RWPE2 (cell line): ENCODE data around the gene PDXP.

ENCODE experiments used
- ATAC-seq: fragments of 200-7000 bp; cut with Tn5 transposase; 3 replicates; pipeline ENCODE4 v1.9.1; 2021; ENCODE audit warnings: low read depth
- DNase-seq: peaks from one replicate; pipeline ENCODE4 v3.0.0-alpha.2; 2020; ENCODE audit warnings: low spot score
- H3K27ac ChIP-seq: fragments of 450-650 bp; 2 replicates; pipeline ENCODE4 v1.5.1; 2017; ENCODE audit warnings: mild to moderate bottlenecking; ENCODE audit not compliant: poor library complexity, severe bottlenecking
- H3K27me3 ChIP-seq: fragments of 250-450 bp; sonication (Bioruptor Pico); 2 replicates; pipeline ENCODE4 v1.5.1; 2021; ENCODE audit warnings: mild to moderate bottlenecking, moderate library complexity; ENCODE audit not compliant: insufficient read depth, poor library complexity, severe bottlenecking
- H3K36me3 ChIP-seq: fragments of 250-450 bp; sonication (Bioruptor Pico); 2 replicates; pipeline ENCODE4 v1.5.1; 2020; ENCODE audit warnings: low read depth, mild to moderate bottlenecking, moderate library complexity
- H3K4me1 ChIP-seq: fragments of 250-450 bp; sonication (Bioruptor Pico); 2 replicates; pipeline ENCODE4 v1.5.1; 2021; ENCODE audit warnings: mild to moderate bottlenecking, moderate library complexity; ENCODE audit not compliant: insufficient read depth, poor library complexity, severe bottlenecking
- H3K4me3 ChIP-seq: fragments of 250-450 bp; sonication (Bioruptor Pico); 2 replicates; pipeline ENCODE4 v1.5.1; 2021; ENCODE audit warnings: mild to moderate bottlenecking, moderate library complexity; ENCODE audit not compliant: severe bottlenecking
- H3K9me3 ChIP-seq: fragments of 250-450 bp; sonication (Bioruptor Pico); 2 replicates; pipeline ENCODE4 v1.5.1; 2021; ENCODE audit warnings: mild to moderate bottlenecking, moderate library complexity; ENCODE audit not compliant: severe bottlenecking
- CTCF ChIP-seq: fragments of 450-650 bp; IDR thresholded peaks from one replicate; pipeline ENCODE4 v1.5.1; 2017; ENCODE audit warnings: mild to moderate bottlenecking, moderate library complexity; ENCODE audit not compliant: poor library complexity, severe bottlenecking

Gene PDXP

GRCh38 chr22:37635157-37635556 lies 23.4 kb upstream of the PDXP start:
- no peaks in the 10 kb centered on the region for H3K27me3 ChIP-seq
- H3K36me3 ChIP-seq, result no peaks in the 10 kb centered on the region
- TF ChIP-seq CTCF, result no peak
- H3K9me3 ChIP-seq, result no peaks in the 10 kb centered on the region
- ATAC-seq, result no peak
- no peak overlapping the region for H3K27ac ChIP-seq
- peaks cover 2% of the 10 kb centered on the region for H3K4me1 ChIP-seq
- DNase-seq, result no peak
- no peak overlapping the region for H3K4me3 ChIP-seq

GRCh38 chr22:37636186-37636948 lies 22.2 kb upstream of the PDXP start:
- H3K9me3 ChIP-seq, result no peaks in the 10 kb centered on the region
- TF ChIP-seq CTCF, result peak; percentile 21
- no peaks in the 10 kb centered on the region for H3K27me3 ChIP-seq
- H3K4me3 ChIP-seq, result no peak overlapping the region
- peaks cover 5% of the 10 kb centered on the region for H3K4me1 ChIP-seq
- ATAC-seq, result no peak
- DNase-seq, result no peak
- H3K27ac ChIP-seq, result no peak overlapping the region
- H3K36me3 ChIP-seq, result peaks cover 3% of the 10 kb centered on the region

GRCh38 chr22:37636949-37637273 lies 21.6 kb upstream of the PDXP start:
- ATAC-seq (no peak), DNase-seq (no peak)
- H3K9me3 ChIP-seq, result no peaks in the 10 kb centered on the region
- no peak overlapping the region for H3K4me3 ChIP-seq
- H3K27me3 ChIP-seq, result no peaks in the 10 kb centered on the region
- peaks cover 8% of the 10 kb centered on the region for H3K36me3 ChIP-seq
- TF ChIP-seq CTCF, result no peak
- peaks cover 8% of the 10 kb centered on the region for H3K4me1 ChIP-seq
- H3K27ac ChIP-seq, result no peak overlapping the region

GRCh38 chr22:37638391-37639069 lies 20.0 kb upstream of the PDXP start:
- no peak overlapping the region for H3K4me3 ChIP-seq

More at GRCh38 chr22:37638391-37639069, 20.0 kb upstream of the PDXP start:
- peaks cover 8% of the 10 kb centered on the region for H3K4me1 ChIP-seq
- ATAC-seq, result peak; percentile 1; the same call in 1 of the 3 replicates
- no peaks in the 10 kb centered on the region for H3K9me3 ChIP-seq
- TF ChIP-seq CTCF, result no peak
- H3K36me3 ChIP-seq, result peaks cover 25% of the 10 kb centered on the region
- H3K27ac ChIP-seq, result peak overlapping the region; percentile 79
- H3K27me3 ChIP-seq, result no peaks in the 10 kb centered on the region
- DNase-seq, result no peak
